SK-N-MC (cell line): ENCODE data around the gene TTL.
"Not testable (repeated sequence)": the region's sequence is repeated elsewhere in the genome, so short reads cannot be mapped to it uniquely, and the experiment has no call there.

Experiments used
- EZH2 ChIP-seq: fragments of 200-600 bp; sonication (generic); IDR thresholded peaks from one replicate; pipeline ENCODE4 v1.6.1; 2017; ENCODE audit warnings: antibody characterized with exemption
- FOXP2 ChIP-seq: optimal IDR thresholded peaks from 2 replicates; pipeline ENCODE3; 2011; ENCODE audit warnings: mild to moderate bottlenecking, moderate library complexity; ENCODE audit not compliant: insufficient read depth; ENCODE audit errors: extremely low read length, control extremely low read depth
- POLR2AphosphoS5 ChIP-seq: IDR thresholded peaks from 2 replicates; pipeline ENCODE4 v1.6.1; 2012; ENCODE audit warnings: mild to moderate bottlenecking, low read depth, low read length, borderline replicate concordance

DNA sequence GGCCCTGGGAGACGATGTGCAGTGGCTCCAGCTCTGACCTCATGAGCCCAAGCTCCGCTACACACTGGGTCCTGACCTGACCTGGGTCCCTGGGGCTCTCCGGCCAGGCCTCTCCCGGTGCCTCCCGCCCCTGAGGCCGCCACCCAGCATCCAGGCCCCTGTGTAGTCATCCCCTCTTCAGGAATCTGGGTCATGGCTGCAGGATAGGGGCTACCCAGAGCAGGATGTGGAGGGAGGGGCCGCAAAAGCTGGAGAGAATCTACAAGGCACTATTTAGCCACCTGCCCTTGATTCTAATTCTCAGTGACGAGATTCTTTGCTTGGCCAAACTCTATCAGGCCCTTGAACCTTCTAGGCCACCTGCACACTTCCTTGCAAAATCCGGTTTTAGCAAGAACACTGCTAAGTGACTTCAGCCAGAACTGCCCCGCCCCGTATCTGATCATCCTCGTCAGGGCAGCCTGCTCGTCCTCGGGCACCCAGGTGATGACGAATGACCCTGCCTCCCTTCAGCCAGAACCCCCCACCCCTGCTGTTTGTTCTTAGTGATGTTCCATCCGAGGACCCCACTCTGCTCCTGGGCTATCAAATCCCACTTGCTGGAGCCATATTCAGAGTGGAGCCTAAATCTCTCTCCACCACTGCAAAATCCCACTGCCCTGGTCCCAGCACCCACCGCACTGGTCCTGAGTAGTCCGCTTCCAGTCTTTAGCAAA lies 46.1 kb upstream of the TTL start:
- not testable (repeated sequence) for TF ChIP-seq POLR2AphosphoS5, EZH2, FOXP2
